HEK293T (cell line): ENCODE data around the gene PDIA2.

Experiments used
- ARNT ChIP-seq: fragments of 450-650 bp; IDR thresholded peaks from 2 replicates; pipeline ENCODE4 v1.6.1; 2017; ENCODE audit warnings: mild to moderate bottlenecking
- BHLHE40 ChIP-seq: fragments of 450-650 bp; IDR thresholded peaks from 2 replicates; pipeline ENCODE4 v1.6.1; 2016; ENCODE audit warnings: mild to moderate bottlenecking, moderate library complexity, borderline replicate concordance
- ELF4 ChIP-seq: fragments of 450-650 bp; IDR thresholded peaks from 2 replicates; pipeline ENCODE4 v1.6.1; 2017; ENCODE audit warnings: antibody characterized with exemption
- FOXA1 ChIP-seq: fragments of 450-650 bp; IDR thresholded peaks from 2 replicates; pipeline ENCODE4 v1.6.1; 2016; ENCODE audit warnings: mild to moderate bottlenecking
- FOXK2 ChIP-seq: fragments of 450-650 bp; IDR thresholded peaks from 2 replicates; pipeline ENCODE4 v1.6.1; 2016; ENCODE audit warnings: mild to moderate bottlenecking
- FOXM1 ChIP-seq: fragments of 450-650 bp; IDR thresholded peaks from 2 replicates; pipeline ENCODE4 v1.6.1; 2017; ENCODE audit warnings: mild to moderate bottlenecking, borderline replicate concordance
- L3MBTL2 ChIP-seq: fragments of 450-650 bp; conservative IDR thresholded peaks from 2 replicates; pipeline ENCODE4 v1.6.1; 2016; ENCODE audit warnings: mild to moderate bottlenecking
- LEF1 ChIP-seq: fragments of 450-650 bp; IDR thresholded peaks from 2 replicates; pipeline ENCODE4 v1.6.1; 2017; ENCODE audit warnings: mild to moderate bottlenecking, borderline replicate concordance
- NFRKB ChIP-seq: fragments of 450-650 bp; IDR thresholded peaks from 2 replicates; pipeline ENCODE4 v1.6.1; 2016; ENCODE audit warnings: mild to moderate bottlenecking, moderate library complexity
- SP1 ChIP-seq: fragments of 450-650 bp; IDR thresholded peaks from 2 replicates; pipeline ENCODE4 v1.6.1; 2017
- SUZ12 ChIP-seq: fragments of 450-650 bp; IDR thresholded peaks from 2 replicates; pipeline ENCODE4 v1.6.1; 2016; ENCODE audit warnings: mild to moderate bottlenecking
- TARDBP ChIP-seq: fragments of 450-650 bp; IDR thresholded peaks from 2 replicates; pipeline ENCODE4 v1.6.1; 2016

DNA sequence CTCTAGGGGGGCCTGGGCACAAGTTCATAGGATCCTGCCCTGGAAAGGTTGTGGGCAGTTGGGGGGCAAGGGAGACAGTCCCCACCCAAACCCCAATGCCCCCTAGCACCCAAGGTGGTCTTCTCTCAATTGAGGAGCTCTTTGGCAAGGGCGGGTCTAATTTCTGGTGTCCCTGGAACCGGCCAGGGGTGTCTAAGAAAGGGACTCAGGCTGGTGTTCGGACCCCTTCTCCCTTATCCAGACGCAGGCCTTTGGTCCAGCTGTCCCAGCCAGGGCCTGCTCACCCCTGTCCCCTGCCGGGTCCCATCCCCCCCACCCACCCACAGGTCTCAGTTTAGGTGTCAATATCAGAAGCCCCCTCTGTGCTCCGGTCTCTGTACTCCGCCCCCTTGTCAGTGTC is 3.4 kb upstream of the PDIA2 start:
- no peak for TF ChIP-seq TARDBP
- no peak for TF ChIP-seq ARNT
- no peak for TF ChIP-seq SUZ12
- TF ChIP-seq L3MBTL2, result no peak
- no peak for TF ChIP-seq SP1
- no peak for TF ChIP-seq FOXK2
- TF ChIP-seq ELF4, result no peak
- TF ChIP-seq NFRKB, result no peak
- no peak for TF ChIP-seq BHLHE40
- no peak for TF ChIP-seq FOXM1
- no peak for TF ChIP-seq LEF1
- no peak for TF ChIP-seq FOXA1
